ENCODE results near the gene CENPE.

Gene CENPE

GRCh38 chr4:103168993-103169392 lies 29.1 kb downstream of the CENPE start:
- TF ChIP-seq POLR2A (IDR thresholded peaks at IDR 0.05; ENCODE audit: low read depth, low read length) (no peak), POLR2AphosphoS5 (IDR thresholded peaks at IDR 0.05; ENCODE audit: low read depth, low read length) (no peak), TAF1 (IDR thresholded peaks at IDR 0.05; ENCODE audit: borderline replicate concordance, low read depth, low read length) (no peak)
- DNase-seq (ENCODE audit: insufficient read length), result no peak

DNA sequence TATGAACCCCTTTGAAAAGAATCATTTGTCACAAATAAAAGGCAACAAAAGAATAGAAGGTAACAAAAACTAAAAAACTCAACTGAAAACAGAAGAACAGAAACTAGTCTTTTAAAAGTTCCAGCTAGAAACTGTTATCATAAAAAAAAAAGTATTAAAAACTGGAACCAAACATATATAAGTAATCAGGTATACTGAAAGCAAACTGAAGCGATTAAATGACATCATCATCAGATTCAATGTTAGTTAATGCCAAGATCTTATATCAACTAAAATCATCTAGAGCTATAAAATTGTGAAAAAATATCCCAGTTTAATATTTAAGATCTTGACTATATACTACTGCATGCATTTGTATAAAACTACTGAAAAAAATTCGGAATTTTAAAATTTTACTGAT lies 36.0 kb downstream of the CENPE start:
- FAIRE-seq, result no peak
- TF ChIP-seq POLR2AphosphoS5 (IDR thresholded peaks at IDR 0.05; ENCODE audit: low read depth, low read length) (no peak), POLR2A (IDR thresholded peaks at IDR 0.05; ENCODE audit: low read depth, low read length) (no peak), TAF1 (IDR thresholded peaks at IDR 0.05; ENCODE audit: borderline replicate concordance, low read depth, low read length) (no peak)
- no peak for DNase-seq (ENCODE audit: insufficient read length)

More at GRCh38 chr4:103168993-103169392, 29.1 kb downstream of the CENPE start:
- FAIRE-seq, result no peak

DNA sequence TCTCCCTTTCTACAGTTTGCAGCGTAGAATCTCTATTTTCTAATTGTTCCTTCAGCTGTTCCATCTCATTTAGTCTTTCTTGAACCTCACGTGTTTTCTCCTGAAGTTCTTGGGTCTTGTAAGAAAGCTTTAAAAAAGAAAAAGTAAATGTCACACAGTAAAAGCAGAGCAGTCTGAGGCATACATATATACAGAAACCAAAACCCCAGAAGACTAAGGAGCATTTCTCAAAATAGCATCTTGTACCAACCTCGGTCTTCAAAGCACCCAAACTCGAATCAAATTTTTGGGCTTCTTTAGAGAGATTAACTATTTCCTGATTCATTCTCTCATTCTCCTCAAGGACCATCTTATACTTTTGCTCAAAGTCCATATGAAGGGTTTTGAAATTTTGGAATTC lies 39.4 kb downstream of the CENPE start:
- TF ChIP-seq POLR2AphosphoS5 (IDR thresholded peaks at IDR 0.05; ENCODE audit: low read depth, low read length) (no peak), TAF1 (IDR thresholded peaks at IDR 0.05; ENCODE audit: borderline replicate concordance, low read depth, low read length) (no peak), POLR2A (IDR thresholded peaks at IDR 0.05; ENCODE audit: low read depth, low read length) (no peak)
- DNase-seq (ENCODE audit: insufficient read length), result no peak
- FAIRE-seq, result no peak

- no peak for FAIRE-seq
- DNase-seq (ENCODE audit: insufficient read length), result no peak
- TF ChIP-seq TAF1 (IDR thresholded peaks at IDR 0.05; ENCODE audit: borderline replicate concordance, low read depth, low read length), result no peak
- no peak for TF ChIP-seq POLR2A (IDR thresholded peaks at IDR 0.05; ENCODE audit: low read depth, low read length)
- no peak for TF ChIP-seq POLR2AphosphoS5 (IDR thresholded peaks at IDR 0.05; ENCODE audit: low read depth, low read length)
These were observed 42.0 kb downstream of the CENPE start for GRCh38 chr4:103156106-103156505.

- FAIRE-seq, result no peak
- no peak for TF ChIP-seq POLR2AphosphoS5 (IDR thresholded peaks at IDR 0.05; ENCODE audit: low read depth, low read length)
- no peak for TF ChIP-seq TAF1 (IDR thresholded peaks at IDR 0.05; ENCODE audit: borderline replicate concordance, low read depth, low read length)
- no peak for TF ChIP-seq POLR2A (IDR thresholded peaks at IDR 0.05; ENCODE audit: low read depth, low read length)
- no peak for DNase-seq (ENCODE audit: insufficient read length)
These were observed 45.8 kb downstream of the CENPE start for GRCh38 chr4:103152381-103152780.

DNA sequence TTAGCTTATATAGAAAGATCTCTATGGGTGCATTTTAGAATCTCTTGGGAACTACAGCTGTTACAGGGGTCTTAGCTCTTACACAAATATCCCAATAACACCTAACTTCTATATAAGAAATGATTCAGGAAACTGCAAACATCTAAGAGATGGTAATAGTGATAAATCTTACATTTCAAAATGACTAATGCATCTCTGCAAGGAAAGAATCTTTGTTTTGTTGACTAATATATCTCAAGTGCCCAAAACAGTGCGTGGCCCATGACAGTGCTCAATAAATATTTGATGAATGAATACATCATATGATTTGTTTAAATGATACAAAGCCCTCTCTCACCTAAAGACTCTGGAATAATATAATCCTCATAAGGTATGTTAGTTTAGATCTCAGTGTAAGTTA lies 47.5 kb downstream of the CENPE start:
- TF ChIP-seq TAF1 (IDR thresholded peaks at IDR 0.05; ENCODE audit: borderline replicate concordance, low read depth, low read length), result no peak
- no peak for TF ChIP-seq POLR2A (IDR thresholded peaks at IDR 0.05; ENCODE audit: low read depth, low read length)
- no peak for TF ChIP-seq POLR2AphosphoS5 (IDR thresholded peaks at IDR 0.05; ENCODE audit: low read depth, low read length)
- no peak for FAIRE-seq
- no peak for DNase-seq (ENCODE audit: insufficient read length)

DNA sequence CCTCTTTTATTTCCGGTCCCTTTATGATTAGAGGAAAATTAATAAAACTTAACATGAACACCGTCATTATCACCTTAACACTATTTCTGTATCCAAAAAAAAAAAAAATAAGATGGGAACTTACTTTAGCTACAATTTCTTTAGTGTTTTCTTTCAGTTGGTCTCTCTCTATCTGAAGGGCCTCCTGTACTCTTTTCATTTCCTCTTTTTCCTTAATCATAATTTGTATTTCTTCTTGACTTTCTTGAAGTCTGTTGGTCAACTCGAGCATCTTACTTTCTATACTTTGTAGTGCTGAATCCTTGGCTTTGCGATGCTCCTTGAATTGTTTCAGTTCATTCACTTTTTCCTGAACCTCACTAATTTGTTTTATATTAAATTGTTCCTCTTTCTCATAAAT lies 53.2 kb downstream of the CENPE start:
- DNase-seq (ENCODE audit: insufficient read length) (no peak), FAIRE-seq (no peak)
- no peak for TF ChIP-seq TAF1 (IDR thresholded peaks at IDR 0.05; ENCODE audit: borderline replicate concordance, low read depth, low read length)
- no peak for TF ChIP-seq POLR2A (IDR thresholded peaks at IDR 0.05; ENCODE audit: low read depth, low read length)
- no peak for TF ChIP-seq POLR2AphosphoS5 (IDR thresholded peaks at IDR 0.05; ENCODE audit: low read depth, low read length)

- TF ChIP-seq POLR2A (IDR thresholded peaks at IDR 0.05; ENCODE audit: low read depth, low read length), result no peak
- no peak for TF ChIP-seq TAF1 (IDR thresholded peaks at IDR 0.05; ENCODE audit: borderline replicate concordance, low read depth, low read length)
- TF ChIP-seq POLR2AphosphoS5 (IDR thresholded peaks at IDR 0.05; ENCODE audit: low read depth, low read length), result no peak
- peak; percentile 36 for FAIRE-seq
- no peak for DNase-seq (ENCODE audit: insufficient read length)
These were observed 60.7 kb downstream of the CENPE start for GRCh38 chr4:103137446-103137827.

DNA sequence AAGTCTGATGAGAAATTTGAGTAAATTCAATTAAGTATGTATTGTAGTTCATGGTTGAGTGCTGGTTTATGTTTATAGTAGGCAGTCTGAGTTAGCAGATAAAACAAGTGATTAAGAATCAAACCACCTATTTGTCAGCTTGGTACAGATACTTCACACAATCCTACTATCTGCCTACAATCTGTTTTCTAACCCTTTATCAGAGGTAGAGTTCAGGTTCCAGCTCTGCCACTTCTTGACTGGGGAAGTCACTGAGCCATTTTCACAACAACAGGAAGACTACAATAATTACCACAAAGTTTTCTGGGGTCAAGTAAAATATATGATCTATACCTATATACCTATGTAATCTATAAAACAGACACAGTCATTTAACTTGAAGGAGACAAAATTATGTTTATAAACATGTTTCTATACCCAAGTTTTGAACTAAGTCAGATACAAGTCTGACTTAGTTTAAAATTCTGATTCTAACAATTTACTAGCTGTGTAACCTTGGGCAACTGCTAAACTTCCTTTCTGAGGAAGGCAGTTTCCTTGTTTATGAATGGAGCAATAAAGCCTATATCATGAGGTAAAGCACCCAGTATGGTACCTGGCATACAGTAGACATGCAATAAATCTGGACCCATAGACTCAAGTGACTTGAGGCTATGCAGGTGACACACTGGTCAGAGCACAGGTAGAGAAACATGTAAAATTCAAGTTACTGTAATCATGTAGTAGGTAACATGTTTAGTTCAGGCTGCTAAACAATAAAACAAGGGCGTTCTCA lies 61.3 kb downstream of the CENPE start:
- TF ChIP-seq POLR2A (IDR thresholded peaks at IDR 0.05; ENCODE audit: low read depth, low read length), result no peak
- no peak for TF ChIP-seq POLR2AphosphoS5 (IDR thresholded peaks at IDR 0.05; ENCODE audit: low read depth, low read length)
- TF ChIP-seq TAF1 (IDR thresholded peaks at IDR 0.05; ENCODE audit: borderline replicate concordance, low read depth, low read length), result no peak
- FAIRE-seq, result no peak
- no peak for DNase-seq (ENCODE audit: insufficient read length)

- TF ChIP-seq POLR2AphosphoS5 (IDR thresholded peaks at IDR 0.05; ENCODE audit: low read depth, low read length) (no peak), POLR2A (IDR thresholded peaks at IDR 0.05; ENCODE audit: low read depth, low read length) (no peak)
- no peak for DNase-seq (ENCODE audit: insufficient read length)
- no peak for FAIRE-seq
These were observed 69.0 kb downstream of the CENPE start for GRCh38 chr4:103129174-103129573.

GRCh38 chr4:103126126-103126525 lies 72.0 kb downstream of the CENPE start:
- no peak for DNase-seq (ENCODE audit: insufficient read length)
- TF ChIP-seq POLR2A (IDR thresholded peaks at IDR 0.05; ENCODE audit: low read depth, low read length) (no peak), TAF1 (IDR thresholded peaks at IDR 0.05; ENCODE audit: borderline replicate concordance, low read depth, low read length) (no peak), POLR2AphosphoS5 (IDR thresholded peaks at IDR 0.05; ENCODE audit: low read depth, low read length) (no peak)
- FAIRE-seq, result no peak

GRCh38 chr4:103123114-103123513 lies 75.0 kb downstream of the CENPE start:
- no peak for FAIRE-seq
- TF ChIP-seq POLR2A (IDR thresholded peaks at IDR 0.05; ENCODE audit: low read depth, low read length), result no peak

More at GRCh38 chr4:103123114-103123513, 75.0 kb downstream of the CENPE start:
- no peak for DNase-seq (ENCODE audit: insufficient read length)
